HepG2 (cell line): ENCODE results near the gene CHST3.

Experiments
- CTCF ChIP-seq: sonication (generic); formaldehyde crosslinking; IDR thresholded peaks from 2 replicates; pipeline ENCODE4 v1.5.0; 2020; ENCODE audit warnings: mild to moderate bottlenecking, missing genetic modification reagents, moderate library complexity
- GTF2F1 ChIP-seq: fragments of 150-350 bp; IDR thresholded peaks from 2 replicates; pipeline ENCODE4 v1.6.1; 2014; ENCODE audit warnings: low read length
- SP1 ChIP-seq, 2 experiments: fragments of 450-650 bp in 1 of 2; sonication (generic) in 1 of 2; formaldehyde crosslinking in 1 of 2; IDR thresholded peaks; 2 replicates each; pipeline versions ENCODE4 v1.4.0 to v1.6.1; 2016 to 2020; ENCODE audit warnings: missing genetic modification reagents in 1 of 2
- ZNF781 ChIP-seq: sonication (generic); formaldehyde crosslinking; IDR thresholded peaks from 2 replicates; pipeline ENCODE4 v1.5.1; 2020; ENCODE audit warnings: borderline replicate concordance, mild to moderate bottlenecking, missing genetic modification reagents; ENCODE audit errors: not compliant biosample characterization
- TF ChIP-seq, protein P1 (sequence below): sonication (generic); formaldehyde crosslinking; IDR thresholded peaks from 2 replicates; pipeline ENCODE4 v1.8.0; 2022; ENCODE audit warnings: mild to moderate bottlenecking, missing genetic modification reagents; ENCODE audit not compliant: insufficient replicate concordance
- TF ChIP-seq, protein P2 (sequence below): IDR thresholded peaks from 2 replicates; pipeline ENCODE4 v1.6.1; 2016; ENCODE audit warnings: low read depth
- TF ChIP-seq, protein P3 (sequence below): sonication (generic); formaldehyde crosslinking; conservative IDR thresholded peaks from 2 replicates; pipeline ENCODE4 v1.4.0; 2020; ENCODE audit warnings: missing genetic modification reagents
- TF ChIP-seq, protein P4 (sequence below): sonication (generic); formaldehyde crosslinking; IDR thresholded peaks from 2 replicates; pipeline ENCODE4 v1.4.0; 2020; ENCODE audit warnings: mild to moderate bottlenecking, missing genetic modification reagents, borderline replicate concordance

DNA sequence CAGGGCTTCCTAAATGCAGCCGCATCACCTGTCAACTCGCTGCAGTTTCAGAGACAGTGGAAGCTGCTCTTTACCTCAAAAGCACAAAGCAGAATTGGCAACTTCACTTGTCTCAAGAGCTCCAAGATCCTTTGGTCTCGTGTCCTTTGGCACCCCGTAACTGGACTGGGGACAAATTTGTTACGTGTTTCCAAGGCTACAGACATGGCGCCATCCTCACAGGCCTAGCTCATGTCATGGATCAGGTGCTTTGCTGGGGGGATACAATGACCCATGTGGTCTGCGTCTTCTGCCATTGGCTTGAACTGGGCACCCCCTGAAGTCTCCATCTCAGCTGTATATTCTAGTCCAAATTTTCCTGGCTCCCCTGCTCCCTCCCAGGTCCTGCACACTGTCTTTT is 48.6 kb downstream of the CHST3 start:
- TF ChIP-seq, protein P1, sequence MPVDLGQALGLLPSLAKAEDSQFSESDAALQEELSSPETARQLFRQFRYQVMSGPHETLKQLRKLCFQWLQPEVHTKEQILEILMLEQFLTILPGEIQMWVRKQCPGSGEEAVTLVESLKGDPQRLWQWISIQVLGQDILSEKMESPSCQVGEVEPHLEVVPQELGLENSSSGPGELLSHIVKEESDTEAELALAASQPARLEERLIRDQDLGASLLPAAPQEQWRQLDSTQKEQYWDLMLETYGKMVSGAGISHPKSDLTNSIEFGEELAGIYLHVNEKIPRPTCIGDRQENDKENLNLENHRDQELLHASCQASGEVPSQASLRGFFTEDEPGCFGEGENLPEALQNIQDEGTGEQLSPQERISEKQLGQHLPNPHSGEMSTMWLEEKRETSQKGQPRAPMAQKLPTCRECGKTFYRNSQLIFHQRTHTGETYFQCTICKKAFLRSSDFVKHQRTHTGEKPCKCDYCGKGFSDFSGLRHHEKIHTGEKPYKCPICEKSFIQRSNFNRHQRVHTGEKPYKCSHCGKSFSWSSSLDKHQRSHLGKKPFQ (CRISPR knock-in tag): no peak
- TF ChIP-seq SP1 (IDR thresholded peaks at IDR 0.05): no peak
- TF ChIP-seq SP1 (CRISPR knock-in tag; IDR thresholded peaks at IDR 0.05): no peak
- TF ChIP-seq ZNF781 (CRISPR knock-in tag): no peak
- TF ChIP-seq GTF2F1: no peak
- TF ChIP-seq, protein P2, sequence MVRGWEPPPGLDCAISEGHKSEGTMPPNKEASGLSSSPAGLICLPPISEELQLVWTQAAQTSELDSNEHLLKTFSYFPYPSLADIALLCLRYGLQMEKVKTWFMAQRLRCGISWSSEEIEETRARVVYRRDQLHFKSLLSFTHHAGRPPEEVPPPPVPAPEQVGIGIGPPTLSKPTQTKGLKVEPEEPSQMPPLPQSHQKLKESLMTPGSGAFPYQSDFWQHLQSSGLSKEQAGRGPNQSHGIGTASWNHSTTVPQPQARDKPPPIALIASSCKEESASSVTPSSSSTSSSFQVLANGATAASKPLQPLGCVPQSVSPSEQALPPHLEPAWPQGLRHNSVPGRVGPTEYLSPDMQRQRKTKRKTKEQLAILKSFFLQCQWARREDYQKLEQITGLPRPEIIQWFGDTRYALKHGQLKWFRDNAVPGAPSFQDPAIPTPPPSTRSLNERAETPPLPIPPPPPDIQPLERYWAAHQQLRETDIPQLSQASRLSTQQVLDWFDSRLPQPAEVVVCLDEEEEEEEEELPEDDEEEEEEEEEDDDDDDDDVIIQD: no peak
- no peak for TF ChIP-seq CTCF
- TF ChIP-seq, protein P3, sequence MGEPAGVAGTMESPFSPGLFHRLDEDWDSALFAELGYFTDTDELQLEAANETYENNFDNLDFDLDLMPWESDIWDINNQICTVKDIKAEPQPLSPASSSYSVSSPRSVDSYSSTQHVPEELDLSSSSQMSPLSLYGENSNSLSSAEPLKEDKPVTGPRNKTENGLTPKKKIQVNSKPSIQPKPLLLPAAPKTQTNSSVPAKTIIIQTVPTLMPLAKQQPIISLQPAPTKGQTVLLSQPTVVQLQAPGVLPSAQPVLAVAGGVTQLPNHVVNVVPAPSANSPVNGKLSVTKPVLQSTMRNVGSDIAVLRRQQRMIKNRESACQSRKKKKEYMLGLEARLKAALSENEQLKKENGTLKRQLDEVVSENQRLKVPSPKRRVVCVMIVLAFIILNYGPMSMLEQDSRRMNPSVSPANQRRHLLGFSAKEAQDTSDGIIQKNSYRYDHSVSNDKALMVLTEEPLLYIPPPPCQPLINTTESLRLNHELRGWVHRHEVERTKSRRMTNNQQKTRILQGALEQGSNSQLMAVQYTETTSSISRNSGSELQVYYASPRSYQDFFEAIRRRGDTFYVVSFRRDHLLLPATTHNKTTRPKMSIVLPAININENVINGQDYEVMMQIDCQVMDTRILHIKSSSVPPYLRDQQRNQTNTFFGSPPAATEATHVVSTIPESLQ (CRISPR knock-in tag): no peak
- TF ChIP-seq, protein P4, sequence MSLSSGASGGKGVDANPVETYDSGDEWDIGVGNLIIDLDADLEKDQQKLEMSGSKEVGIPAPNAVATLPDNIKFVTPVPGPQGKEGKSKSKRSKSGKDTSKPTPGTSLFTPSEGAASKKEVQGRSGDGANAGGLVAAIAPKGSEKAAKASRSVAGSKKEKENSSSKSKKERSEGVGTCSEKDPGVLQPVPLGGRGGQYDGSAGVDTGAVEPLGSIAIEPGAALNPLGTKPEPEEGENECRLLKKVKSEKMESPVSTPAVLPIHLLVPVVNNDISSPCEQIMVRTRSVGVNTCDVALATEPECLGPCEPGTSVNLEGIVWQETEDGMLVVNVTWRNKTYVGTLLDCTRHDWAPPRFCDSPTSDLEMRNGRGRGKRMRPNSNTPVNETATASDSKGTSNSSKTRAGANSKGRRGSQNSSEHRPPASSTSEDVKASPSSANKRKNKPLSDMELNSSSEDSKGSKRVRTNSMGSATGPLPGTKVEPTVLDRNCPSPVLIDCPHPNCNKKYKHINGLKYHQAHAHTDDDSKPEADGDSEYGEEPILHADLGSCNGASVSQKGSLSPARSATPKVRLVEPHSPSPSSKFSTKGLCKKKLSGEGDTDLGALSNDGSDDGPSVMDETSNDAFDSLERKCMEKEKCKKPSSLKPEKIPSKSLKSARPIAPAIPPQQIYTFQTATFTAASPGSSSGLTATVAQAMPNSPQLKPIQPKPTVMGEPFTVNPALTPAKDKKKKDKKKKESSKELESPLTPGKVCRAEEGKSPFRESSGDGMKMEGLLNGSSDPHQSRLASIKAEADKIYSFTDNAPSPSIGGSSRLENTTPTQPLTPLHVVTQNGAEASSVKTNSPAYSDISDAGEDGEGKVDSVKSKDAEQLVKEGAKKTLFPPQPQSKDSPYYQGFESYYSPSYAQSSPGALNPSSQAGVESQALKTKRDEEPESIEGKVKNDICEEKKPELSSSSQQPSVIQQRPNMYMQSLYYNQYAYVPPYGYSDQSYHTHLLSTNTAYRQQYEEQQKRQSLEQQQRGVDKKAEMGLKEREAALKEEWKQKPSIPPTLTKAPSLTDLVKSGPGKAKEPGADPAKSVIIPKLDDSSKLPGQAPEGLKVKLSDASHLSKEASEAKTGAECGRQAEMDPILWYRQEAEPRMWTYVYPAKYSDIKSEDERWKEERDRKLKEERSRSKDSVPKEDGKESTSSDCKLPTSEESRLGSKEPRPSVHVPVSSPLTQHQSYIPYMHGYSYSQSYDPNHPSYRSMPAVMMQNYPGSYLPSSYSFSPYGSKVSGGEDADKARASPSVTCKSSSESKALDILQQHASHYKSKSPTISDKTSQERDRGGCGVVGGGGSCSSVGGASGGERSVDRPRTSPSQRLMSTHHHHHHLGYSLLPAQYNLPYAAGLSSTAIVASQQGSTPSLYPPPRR (CRISPR knock-in tag): no peak
